GM12891 (cell line): ENCODE measurements around the gene KRTAP4-9.
"Not testable (repeated sequence)": the region's sequence is repeated elsewhere in the genome, so short reads cannot be mapped to it uniquely, and the experiment has no call there.

Experiments
- DNase-seq: peaks from one replicate; pipeline ENCODE4 v3.0.0; 2011; ENCODE audit warnings: low spot score; ENCODE audit not compliant: insufficient read length
- FAIRE-seq: peaks from 2 replicates; lab custom pipeline; 2011; peaks lifted over from hg19 to GRCh38; lab: Jason Lieb, UNC
- PAX5 ChIP-seq: IDR thresholded peaks from 2 replicates; pipeline ENCODE4 v1.6.1; 2011; ENCODE audit warnings: low read length, moderate library complexity, mild to moderate bottlenecking; ENCODE audit not compliant: insufficient read depth, severe bottlenecking
- POLR2A ChIP-seq: IDR thresholded peaks from 2 replicates; pipeline ENCODE4 v1.6.1; 2011; ENCODE audit warnings: low read depth, low read length, control low read depth
- POLR2AphosphoS5 ChIP-seq: IDR thresholded peaks from 2 replicates; pipeline ENCODE4 v1.6.1; 2011; ENCODE audit warnings: low read depth, low read length, control low read depth
- POU2F2 ChIP-seq: IDR thresholded peaks from 2 replicates; pipeline ENCODE4 v1.6.1; 2011; ENCODE audit warnings: low read depth, mild to moderate bottlenecking, control low read depth, low read length, moderate library complexity
- SPI1 ChIP-seq: IDR thresholded peaks from 2 replicates; pipeline ENCODE4 v1.6.1; 2011; ENCODE audit warnings: low read depth, low read length, control low read depth
- TAF1 ChIP-seq: IDR thresholded peaks from 2 replicates; pipeline ENCODE4 v1.6.1; 2011; ENCODE audit warnings: low read depth, low read length, control low read depth

The KRTAP4-9 gene

GRCh38 chr17:41118721-41119120 lies 13.5 kb downstream of the KRTAP4-9 start:
- DNase-seq (no peak), FAIRE-seq (no peak)
- TF ChIP-seq TAF1 (no peak), POLR2A (no peak), POU2F2 (no peak), PAX5 (no peak), POLR2AphosphoS5 (no peak), SPI1 (no peak)

GRCh38 chr17:41119696-41120690 lies 14.8 kb downstream of the KRTAP4-9 start:
- not testable (repeated sequence) for FAIRE-seq, DNase-seq

GRCh38 chr17:41121742-41122141 lies 16.6 kb downstream of the KRTAP4-9 start:
- TF ChIP-seq TAF1 (no peak), SPI1 (no peak), PAX5 (no peak), POU2F2 (no peak), POLR2AphosphoS5 (no peak), POLR2A (no peak)
- FAIRE-seq = no peak
- DNase-seq = no peak

- not testable (repeated sequence) for DNase-seq, FAIRE-seq
Measured at GRCh38 chr17:41123292-41123990, 18.3 kb downstream of the KRTAP4-9 start.

- DNase-seq, FAIRE-seq: not testable (repeated sequence)
Measured at GRCh38 chr17:41123991-41124371, 18.8 kb downstream of the KRTAP4-9 start, which contains the start of gene KRTAP4-12. Gene KRTAP4-12, minus strand, starts transcription at chr17:41124182. Its CDS starts 60 bp downstream, at chr17:41124122.

- no peak for FAIRE-seq
- no peak for TF ChIP-seq POU2F2
- DNase-seq = no peak
Measured at GRCh38 chr17:41125064-41125463, 19.9 kb downstream of the KRTAP4-9 start.

- DNase-seq = no peak
- TF ChIP-seq POLR2A = no peak
- TF ChIP-seq PAX5 = no peak
- no peak for TF ChIP-seq TAF1
- TF ChIP-seq POU2F2 = no peak
- TF ChIP-seq POLR2AphosphoS5 = no peak
- FAIRE-seq = no peak
Measured at GRCh38 chr17:41126412-41126811, 21.2 kb downstream of the KRTAP4-9 start.

GRCh38 chr17:41127371-41127770 lies 22.2 kb downstream of the KRTAP4-9 start:
- DNase-seq (no peak), FAIRE-seq (no peak)
- TF ChIP-seq POU2F2 (no peak), PAX5 (no peak), POLR2A (no peak), POLR2AphosphoS5 (no peak), TAF1 (no peak), SPI1 (no peak)

- no peak for DNase-seq
- no peak for TF ChIP-seq POU2F2
- TF ChIP-seq POLR2AphosphoS5 = no peak
- TF ChIP-seq POLR2A = no peak
- TF ChIP-seq PAX5 = no peak
- TF ChIP-seq SPI1 = no peak
- no peak for TF ChIP-seq TAF1
- no peak for FAIRE-seq
Measured at GRCh38 chr17:41131979-41132378, 26.8 kb downstream of the KRTAP4-9 start.
